Mammary epithelial cell (primary cell): ENCODE data around the gene MYO9A.
"Not testable (repeated sequence)": the region's sequence is repeated elsewhere in the genome, so short reads cannot be mapped to it uniquely, and the experiment has no call there.

Experiments used
- CTCF ChIP-seq, 2 donors: IDR thresholded peaks in 1 of 2; conservative IDR thresholded peaks in 1 of 2; 2 replicates each; pipeline ENCODE4 v1.5.1; 2011 to 2012; ENCODE audit warnings: inconsistent platforms in 2 of 2, low read length in 2 of 2, mild to moderate bottlenecking in 2 of 2, control low read depth in 1 of 2, low read depth in 1 of 2; ENCODE audit not compliant: insufficient read depth in 1 of 2; ENCODE audit errors: extremely low read depth in 1 of 2
- EZH2 ChIP-seq: IDR thresholded peaks from 2 replicates; pipeline ENCODE4 v1.6.1; 2012; ENCODE audit warnings: low read length, inconsistent platforms, borderline replicate concordance

- not testable (repeated sequence) for TF ChIP-seq CTCF (conservative IDR thresholded peaks at IDR 0.05 in 1 of 2, IDR thresholded peaks at IDR 0.05 in 1 of 2; ENCODE audit: extremely low read depth in 1 of 2, insufficient read depth in 1 of 2, low read depth in 1 of 2, low read length in 2 of 2); EZH2
Measured at GRCh38 chr15:72071448-72071825, 46.5 kb downstream of the MYO9A start.
